Adrenal gland (tissue), 12 donors: Measurements from ENCODE around the gene ARHGAP22. TPM values are rescaled to one million over a fixed set of nuclear protein-coding genes. Genes with fewer than 3 reads are reported as not detected.
A peak's percentile ranks its signal among the peaks of the same experiment; 100 is the strongest.

ENCODE experiments used
- DNase-seq, 7 donors: peaks; one replicate each; pipeline ENCODE4 v3.0.0-alpha.2; 2019 to 2020
- H3K27ac ChIP-seq, 5 donors: fragments of 200-600 bp; sonication (generic) in 4 of 5; 1 replicate in 3 of 5; 2 replicates in 2 of 5; pipeline versions ENCODE4 v1.5.1 to v1.8.0; 2016 to 2020; ENCODE audit warnings: mild to moderate bottlenecking in 1 of 5
- H3K27me3 ChIP-seq: fragments of 200-600 bp; 2 replicates; pipeline ENCODE4 v1.8.0; 2021
- H3K36me3 ChIP-seq, 2 donors: fragments of 200-600 bp; replicated peaks in 1 of 2; 1 replicate in 1 of 2; 2 replicates in 1 of 2; pipeline versions ENCODE4 v1.5.1 to v1.8.0; 2018 to 2022
- H3K4me1 ChIP-seq, 2 donors: fragments of 200-600 bp; replicated peaks in 1 of 2; 1 replicate in 1 of 2; 2 replicates in 1 of 2; pipeline versions ENCODE4 v1.5.1 to v1.8.0; 2018 to 2021
- H3K4me3 ChIP-seq, 4 donors: fragments of 200-600 bp; sonication (generic) in 3 of 4; one replicate each; pipeline ENCODE4 v1.5.1; 2016 to 2018
- H3K9me3 ChIP-seq, 3 donors: fragments of 200-600 bp; sonication (generic) in 1 of 3; replicated peaks in 1 of 3; 1 replicate in 2 of 3; 2 replicates in 1 of 3; pipeline versions ENCODE4 v1.5.1 to v1.8.0; 2016 to 2021
- CTCF ChIP-seq, 6 experiments: fragments of 450-650 bp in 4 of 6; fragments of 200-600 bp in 2 of 6; sonication (generic) in 1 of 6; IDR thresholded peaks; 1 replicate in 5 of 6; 2 replicates in 1 of 6; pipeline versions ENCODE4 v1.5.1 to v1.8.0; 2016 to 2021; ENCODE audit warnings: antibody characterized with exemption in 6 of 6, mild to moderate bottlenecking in 2 of 6, moderate library complexity in 1 of 6
- POLR2A ChIP-seq, 2 donors: fragments of 450-650 bp; IDR thresholded peaks; one replicate each; pipeline ENCODE4 v1.6.1; 2017; ENCODE audit warnings: antibody characterized with exemption in 2 of 2, mild to moderate bottlenecking in 2 of 2, moderate library complexity in 1 of 2
- WGBS, 4 donors: extraction: QIAGEN DNeasy Blood & Tissue Kit in 2 of 4; methylation state at CpG; one replicate each; pipeline versions ENCODE4 v1.1.5 to v1.1.7; 2013 to 2017; 5-methylcytosine and 5-hydroxymethylcytosine counted together
- intact Hi-C, 2 donors: fragments of 100-400 bp; cut with DNase I; formaldehyde crosslinking; loops; one replicate each; pipeline versions ENCODE4 v1.14.1 to v1.15.0; 2022 to 2023
- polyA plus RNA-seq, 3 donors: library from polyadenylated mRNA; stranded (reverse); fragments of 200-250 nt in 2 of 3; fragments of 350-450 nt in 1 of 3; fragmentation: Illumina TruSeq in 1 of 3; extraction: RNeasy Lipid Tissue Mini Kit (QIAGEN cat#74804) in 1 of 3; gene quantifications; one replicate each; pipeline ENCODE4 v1.2.3, GENCODE V29; 2013 to 2014
- total RNA-seq, 9 donors: library from RNA; depleted of rRNA in 4 of 9; stranded (reverse); fragments of >200 nt in 4 of 9; fragments of 120-200 nt in 1 of 9; fragmentation: NEBNext Ultra II Directional in 1 of 9; extraction: Animal tissue kit (Norgen Biotek cat#: 25700) in 1 of 9; gene quantifications; one replicate each; pipeline versions ENCODE4 v1.1.0 to v1.2.4, GENCODE V29; 2013 to 2023
- donor health status: healthy with polysubstance abuse.
- donor health status: Bipolar disorder and iron deficiency.
- donor health status: DM: yes; HTN: yes; CAD: no.
- donor health status: DM: no; HTN: no; CAD: no.
- donor health status: DM: no; HTN: no; CAD: no.
- donor health status: DM: yes; HTN: yes; CAD: no.

ARHGAP22 gene
- total and polyA plus RNA-seq, 12 donors, result 0.91 to 11.6 (median 4.6) TPM

DNA sequence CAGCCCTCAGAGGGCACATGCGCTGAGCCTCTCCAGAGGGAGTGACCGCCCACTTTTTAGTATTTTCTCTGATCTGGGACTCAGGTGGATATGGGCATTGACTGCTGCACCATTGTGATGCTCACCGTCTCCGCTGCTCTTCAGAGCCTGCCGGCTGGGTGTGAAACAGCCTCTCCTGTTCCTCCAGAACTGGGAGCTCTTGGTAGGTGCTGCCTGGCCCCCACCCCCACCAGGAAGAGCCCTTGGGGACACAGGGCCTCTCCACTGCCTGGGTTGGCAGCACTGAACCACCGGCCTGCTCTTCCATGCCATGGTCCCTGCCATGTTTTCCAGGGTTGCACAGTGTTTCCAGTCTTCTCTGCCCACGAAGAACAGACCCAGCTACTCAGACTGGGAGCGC, 36.3 kb downstream of the ARHGAP22 start:
- Histone ChIP-seq H3K4me3 (no peak overlapping the region), H3K27me3 (no peaks in the 10 kb centered on the region), H3K36me3 (no peaks in the 10 kb centered on the region), H3K9me3 (no peaks in the 10 kb centered on the region), H3K27ac (no peak overlapping the region), H3K4me1 (no peaks in the 10 kb centered on the region)
- WGBS, 4 donors, result 80 to 95% (median 92%) methylated on average over 2 to 8 of the region's 8 CpGs
- DNase-seq, result peak in 1 of 7 donors; percentile 20
- intact Hi-C loops, result no loop called here
- no peak for TF ChIP-seq CTCF (IDR thresholded peaks at IDR 0.05)
- TF ChIP-seq POLR2A (IDR thresholded peaks at IDR 0.05), result no peak

GRCh38 chr10:48568131-48568530, 36.7 kb downstream of the ARHGAP22 start:
- 80 to 97% (median 90%) methylated on average over 3 to 4 of the region's 4 CpGs for WGBS, 4 donors
- intact Hi-C loops, result no loop called here

GRCh38 chr10:48567346-48567745, 37.5 kb downstream of the ARHGAP22 start:
- 84 to 93% (median 88%) methylated on average over 3 of the region's 3 CpGs for WGBS, 4 donors
- Histone ChIP-seq H3K9me3 (no peaks in the 10 kb centered on the region), H3K4me1 (no peaks in the 10 kb centered on the region), H3K27me3 (no peaks in the 10 kb centered on the region), H3K4me3 (no peak overlapping the region), H3K27ac (no peak overlapping the region), H3K36me3 (no peaks in the 10 kb centered on the region)
- TF ChIP-seq CTCF (IDR thresholded peaks at IDR 0.05), result no peak
- TF ChIP-seq POLR2A (IDR thresholded peaks at IDR 0.05), result no peak
- intact Hi-C loops, result no loop called here
- peak in 1 of 7 donors; percentile 23 for DNase-seq

More at GRCh38 chr10:48568131-48568530, 36.7 kb downstream of the ARHGAP22 start:
- H3K4me1 ChIP-seq, result no peaks in the 10 kb centered on the region
- TF ChIP-seq CTCF (IDR thresholded peaks at IDR 0.05) (no peak), POLR2A (IDR thresholded peaks at IDR 0.05) (no peak)
- H3K27ac ChIP-seq, result no peak overlapping the region
- peak in 1 of 7 donors; percentile 18 for DNase-seq
- no peaks in the 10 kb centered on the region for H3K36me3 ChIP-seq
- H3K4me3 ChIP-seq, result no peak overlapping the region
- no peaks in the 10 kb centered on the region for H3K9me3 ChIP-seq
- H3K27me3 ChIP-seq, result no peaks in the 10 kb centered on the region

GRCh38 chr10:48564466-48565160, 40.3 kb downstream of the ARHGAP22 start:
- 36 to 60% (median 53%) methylated on average over 8 to 9 of the region's 9 CpGs for WGBS, 4 donors

More at GRCh38 chr10:48564466-48565160, 40.3 kb downstream of the ARHGAP22 start:
- intact Hi-C loops, result no loop called here
- no peak overlapping the region for H3K27ac ChIP-seq
- H3K27me3 ChIP-seq, result no peaks in the 10 kb centered on the region
- H3K4me1 ChIP-seq, result no peaks in the 10 kb centered on the region
- no peaks in the 10 kb centered on the region for H3K36me3 ChIP-seq
- TF ChIP-seq CTCF (IDR thresholded peaks at IDR 0.05), result no peak
- H3K9me3 ChIP-seq, result peaks cover 0 to 4% (median 0%) of the 10 kb centered on the region in 3 donors
- peak in 1 of 7 donors; percentile 35 for DNase-seq
- H3K4me3 ChIP-seq, result no peak overlapping the region
